SH-SY5Y (cell line): ENCODE data around the gene ZXDC.

Experiments used
- GATA2 ChIP-seq: IDR thresholded peaks from 2 replicates; pipeline ENCODE4 v1.6.1; 2011; ENCODE audit warnings: mild to moderate bottlenecking, low read depth, low read length
- GATA3 ChIP-seq: IDR thresholded peaks from 2 replicates; pipeline ENCODE4 v1.6.1; 2011; ENCODE audit warnings: low read depth, mild to moderate bottlenecking, low read length, moderate library complexity

DNA sequence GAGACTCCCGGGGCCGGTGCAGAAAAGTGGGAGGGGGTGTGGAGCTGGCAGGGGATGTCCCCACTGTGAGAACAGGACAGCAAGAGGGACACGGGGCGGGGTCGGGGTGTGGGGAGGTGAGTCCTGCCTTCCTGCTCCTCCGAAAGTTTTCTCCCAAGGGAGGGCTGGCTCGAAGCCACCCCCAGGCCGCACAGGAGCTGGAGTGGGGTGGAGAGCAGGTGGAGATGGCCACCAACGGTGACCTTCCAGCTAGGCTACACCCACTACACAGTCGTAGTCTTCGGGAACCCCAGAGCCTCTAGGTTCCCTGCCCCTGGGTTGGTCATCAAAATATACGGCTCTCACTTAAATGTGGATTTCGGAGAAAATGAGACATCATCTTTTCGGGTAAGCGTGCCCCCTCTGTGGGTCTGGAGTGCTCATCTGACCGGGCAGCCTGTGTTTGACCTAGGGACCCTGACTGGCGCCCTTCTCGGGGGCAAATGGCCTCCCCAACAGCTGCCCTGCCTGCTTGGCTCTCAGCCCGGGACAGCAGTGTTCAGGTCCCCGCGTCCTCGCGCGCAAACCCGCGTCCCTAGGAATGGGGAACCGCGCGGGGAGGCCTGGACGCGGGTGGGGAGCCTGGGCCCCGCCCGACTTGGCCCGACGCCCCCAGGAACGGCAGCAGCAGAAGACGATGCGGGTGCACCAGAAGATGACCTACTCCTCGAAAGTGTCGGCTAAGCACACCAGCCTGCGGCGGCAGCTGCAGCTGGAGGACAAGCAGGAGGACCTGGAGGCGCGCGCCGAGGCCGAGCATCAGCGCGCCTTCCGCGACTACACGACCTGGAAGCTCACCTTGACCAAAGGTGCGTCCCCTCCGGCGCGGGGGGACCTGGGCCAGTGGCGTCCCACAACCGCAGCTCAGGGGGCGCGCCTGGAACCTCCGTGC, 59.8 kb downstream of the ZXDC start:
- no peak for TF ChIP-seq GATA2
- no peak for TF ChIP-seq GATA3
